ENCODE data around the gene PRKN. TPM values are rescaled to one million over a fixed set of nuclear protein-coding genes. Genes with fewer than 3 reads are reported as not detected.

The PRKN gene
- total RNA-seq, 1 donor from 2014 or later, result 2.8 TPM

- Mint-ChIP-seq H3K4me1 (no peaks in the 10 kb centered on the region), H3K4me3 (peak overlapping the region; percentile 6), H3K27ac (peak overlapping the region; percentile 57), H3K36me3 (no peaks in the 10 kb centered on the region), H3K9me3 (no peaks in the 10 kb centered on the region), H3K27me3 (ENCODE audit: insufficient read depth, low read depth) (peaks cover 7% of the 10 kb centered on the region)
- DNase-seq (ENCODE audit: low spot score), result no peak
- no peak overlapping the region for H3K27ac ChIP-seq
- no peaks in the 10 kb centered on the region for H3K36me3 ChIP-seq
- no peaks in the 10 kb centered on the region for H3K9me3 ChIP-seq (ENCODE audit: low read depth)
- H3K4me2 ChIP-seq, result no peak overlapping the region
- H3K27me3 ChIP-seq, result no peaks in the 10 kb centered on the region
- H3K79me2 ChIP-seq (ENCODE audit: low read depth), result no peaks in the 10 kb centered on the region
- H3K9ac ChIP-seq, result no peak overlapping the region
- TF ChIP-seq EZH2 (IDR thresholded peaks at IDR 0.05), result no peak
- no peak for TF ChIP-seq CTCF (IDR thresholded peaks at IDR 0.05)
- TF ChIP-seq EZH2phosphoT487 (IDR thresholded peaks at IDR 0.05), result no peak
- H2AFZ ChIP-seq (replicated peaks), result no peak overlapping the region
- H4K20me1 ChIP-seq (ENCODE audit: low read depth), result no peaks in the 10 kb centered on the region
- no peaks in the 10 kb centered on the region for H3F3A ChIP-seq (ENCODE audit: low read depth)
- no peak overlapping the region for H3K4me3 ChIP-seq
- no peaks in the 10 kb centered on the region for H3K4me1 ChIP-seq
Observed at GRCh38 chr6:161369339-161369738, 1358.2 kb downstream of the PRKN start.

DNA sequence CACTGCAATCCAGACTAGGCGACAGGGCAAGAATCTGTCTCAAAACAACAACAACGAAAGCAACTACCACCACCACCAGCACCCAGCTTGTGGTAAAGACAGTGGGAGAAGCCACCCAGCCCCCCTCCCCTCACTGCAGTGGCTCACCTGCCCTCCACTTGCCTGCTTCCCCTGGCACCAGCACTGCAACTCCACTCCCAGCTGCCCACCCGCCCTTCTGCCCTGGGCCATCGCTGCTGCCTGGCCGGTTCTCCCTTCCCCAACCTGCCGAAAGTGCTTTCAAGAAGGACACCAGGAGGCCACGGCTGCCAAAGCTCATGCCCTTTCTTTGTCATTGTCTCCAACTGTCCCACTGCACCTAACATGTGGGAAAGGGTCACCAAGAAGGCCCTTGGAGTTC is 1359.1 kb downstream of the PRKN start:
- H3K4me2 ChIP-seq, result no peak overlapping the region
- no peaks in the 10 kb centered on the region for H4K20me1 ChIP-seq (ENCODE audit: low read depth)
- peaks cover 7% of the 10 kb centered on the region for H3K27me3 Mint-ChIP-seq (ENCODE audit: insufficient read depth, low read depth)
- no peak overlapping the region for H3K4me3 Mint-ChIP-seq
- no peak overlapping the region for H3K27ac ChIP-seq
- peaks cover 3% of the 10 kb centered on the region for H3K9me3 Mint-ChIP-seq
- H3K27ac Mint-ChIP-seq, result no peak overlapping the region
- no peak overlapping the region for H3K9ac ChIP-seq
- no peaks in the 10 kb centered on the region for H3K4me1 Mint-ChIP-seq
- H3K4me1 ChIP-seq, result no peaks in the 10 kb centered on the region
- no peaks in the 10 kb centered on the region for H3K36me3 Mint-ChIP-seq
- H3K79me2 ChIP-seq (ENCODE audit: low read depth), result no peaks in the 10 kb centered on the region
- no peaks in the 10 kb centered on the region for H3F3A ChIP-seq (ENCODE audit: low read depth)
- H3K9me3 ChIP-seq (ENCODE audit: low read depth), result no peaks in the 10 kb centered on the region
- no peaks in the 10 kb centered on the region for H3K36me3 ChIP-seq
- H3K27me3 ChIP-seq, result no peaks in the 10 kb centered on the region
- H2AFZ ChIP-seq (replicated peaks), result no peak overlapping the region
- no peak for DNase-seq (ENCODE audit: low spot score)
- no peak for TF ChIP-seq EZH2 (IDR thresholded peaks at IDR 0.05)
- no peak overlapping the region for H3K4me3 ChIP-seq

- Histone ChIP-seq H3K27me3 (no peaks in the 10 kb centered on the region), H3K36me3 (no peaks in the 10 kb centered on the region), H3K9ac (no peak overlapping the region), H2AFZ (replicated peaks) (no peak overlapping the region), H3K4me3 (no peak overlapping the region), H3K9me3 (ENCODE audit: low read depth) (no peaks in the 10 kb centered on the region), H4K20me1 (ENCODE audit: low read depth) (no peaks in the 10 kb centered on the region), H3K4me1 (no peaks in the 10 kb centered on the region), H3K27ac (no peak overlapping the region), H3K79me2 (ENCODE audit: low read depth) (no peaks in the 10 kb centered on the region), H3K4me2 (no peak overlapping the region), H3F3A (ENCODE audit: low read depth) (no peaks in the 10 kb centered on the region)
- Mint-ChIP-seq H3K4me3 (no peak overlapping the region), H3K27me3 (ENCODE audit: insufficient read depth, low read depth) (peaks cover 6% of the 10 kb centered on the region), H3K36me3 (peaks cover 2% of the 10 kb centered on the region), H3K27ac (no peak overlapping the region), H3K4me1 (no peaks in the 10 kb centered on the region), H3K9me3 (peaks cover 10% of the 10 kb centered on the region)
- no peak for DNase-seq (ENCODE audit: low spot score)
- TF ChIP-seq CTCF (IDR thresholded peaks at IDR 0.05) (no peak), EZH2phosphoT487 (IDR thresholded peaks at IDR 0.05) (no peak), EZH2 (IDR thresholded peaks at IDR 0.05) (no peak)
Observed at GRCh38 chr6:161367472-161367871, 1360.1 kb downstream of the PRKN start.

- H3K4me3 ChIP-seq, result no peak overlapping the region
- Mint-ChIP-seq H3K4me1 (no peaks in the 10 kb centered on the region), H3K9me3 (peaks cover 13% of the 10 kb centered on the region), H3K36me3 (peaks cover 2% of the 10 kb centered on the region), H3K27me3 (ENCODE audit: insufficient read depth, low read depth) (peaks cover 4% of the 10 kb centered on the region), H3K27ac (no peak overlapping the region), H3K4me3 (no peak overlapping the region)
- no peaks in the 10 kb centered on the region for H3K79me2 ChIP-seq (ENCODE audit: low read depth)
- no peaks in the 10 kb centered on the region for H4K20me1 ChIP-seq (ENCODE audit: low read depth)
- H3F3A ChIP-seq (ENCODE audit: low read depth), result no peaks in the 10 kb centered on the region
- H3K36me3 ChIP-seq, result no peaks in the 10 kb centered on the region
- no peaks in the 10 kb centered on the region for H3K27me3 ChIP-seq
- no peak overlapping the region for H2AFZ ChIP-seq (replicated peaks)
- H3K9ac ChIP-seq, result no peak overlapping the region
- H3K4me2 ChIP-seq, result no peak overlapping the region
- DNase-seq (ENCODE audit: low spot score), result no peak
- no peaks in the 10 kb centered on the region for H3K4me1 ChIP-seq
- H3K27ac ChIP-seq, result no peak overlapping the region
- no peaks in the 10 kb centered on the region for H3K9me3 ChIP-seq (ENCODE audit: low read depth)
- no peak for TF ChIP-seq CTCF (IDR thresholded peaks at IDR 0.05)
- no peak for TF ChIP-seq EZH2phosphoT487 (IDR thresholded peaks at IDR 0.05)
- TF ChIP-seq EZH2 (IDR thresholded peaks at IDR 0.05), result no peak
Observed at GRCh38 chr6:161366301-161366923, 1361.2 kb downstream of the PRKN start.

All from neural progenitor cell (in vitro differentiated cells).